HG02571 (cell line): Measurements from ENCODE around the gene HID1.
A peak's percentile ranks its signal among the peaks of the same experiment; 100 is the strongest.
"Not testable (repeated sequence)": the region's sequence is repeated elsewhere in the genome, so short reads cannot be mapped to it uniquely, and the experiment has no call there.

Experiments used
- ATAC-seq: cut with Tn5 transposase; IDR thresholded peaks from one replicate; pipeline ENCODE4 v1.9.1; 2021; ENCODE audit warnings: mild to moderate bottlenecking, moderate library complexity; ENCODE audit not compliant: unreplicated experiment

The HID1 gene

GRCh38 chr17:74923538-74924249 lies 48.9 kb downstream of the HID1 start:
- ATAC-seq, result peak; percentile 48

- no peak for ATAC-seq
Measured at GRCh38 chr17:74922694-74923537, 49.6 kb downstream of the HID1 start, which contains the start of gene USH1G. TSS of gene USH1G (minus strand) at chr17:74923255. CDS start at chr17:74923073, 182 bp downstream.

- no peak for ATAC-seq
Measured at GRCh38 chr17:74922172-74922571, 50.4 kb downstream of the HID1 start.

GRCh38 chr17:74921769-74922168 lies 50.8 kb downstream of the HID1 start:
- no peak for ATAC-seq

- ATAC-seq, result no peak
Measured at GRCh38 chr17:74921026-74921681, 51.4 kb downstream of the HID1 start.

GRCh38 chr17:74920642-74921025 lies 51.9 kb downstream of the HID1 start:
- no peak for ATAC-seq

GRCh38 chr17:74920306-74920620 lies 52.3 kb downstream of the HID1 start:
- ATAC-seq, result no peak

- no peak for ATAC-seq
Measured at GRCh38 chr17:74919440-74920305, 52.9 kb downstream of the HID1 start.

GRCh38 chr17:74918906-74919305 lies 53.7 kb downstream of the HID1 start:
- no peak for ATAC-seq

GRCh38 chr17:74917430-74917829 lies 55.1 kb downstream of the HID1 start:
- ATAC-seq, result no peak

GRCh38 chr17:74916851-74917199 lies 55.7 kb downstream of the HID1 start:
- no peak for ATAC-seq

- no peak for ATAC-seq
Measured at GRCh38 chr17:74916136-74916850, 56.3 kb downstream of the HID1 start.

GRCh38 chr17:74911423-74911822 lies 61.1 kb downstream of the HID1 start:
- not testable (repeated sequence) for ATAC-seq

GRCh38 chr17:74909097-74909496 lies 63.5 kb downstream of the HID1 start:
- not testable (repeated sequence) for ATAC-seq

GRCh38 chr17:74907012-74907411 lies 65.5 kb downstream of the HID1 start:
- no peak for ATAC-seq

- ATAC-seq, result not testable (repeated sequence)
Measured at GRCh38 chr17:74906214-74906793, 66.3 kb downstream of the HID1 start.

GRCh38 chr17:74904687-74905409 lies 67.7 kb downstream of the HID1 start:
- ATAC-seq, result no peak

- no peak for ATAC-seq
Measured at GRCh38 chr17:74903671-74904070, 68.9 kb downstream of the HID1 start.

GRCh38 chr17:74903034-74903433 lies 69.5 kb downstream of the HID1 start:
- ATAC-seq, result no peak
